GM13976 (cell line): ENCODE measurements around the gene COL17A1.

Experiments
- DNase-seq: peaks from one replicate; pipeline ENCODE4 v3.0.0; 2012; ENCODE audit warnings: low spot score
- in situ Hi-C: fragments of 300-500 bp; cut with MboI; formaldehyde crosslinking; loops from one replicate; pipeline ENCODE4 v1.12.0; 2022; ENCODE audit warnings: low sequenced_read_pairs, mixed read lengths, inconsistent platforms; ENCODE audit not compliant: unreplicated experiment
- TF ChIP-seq, protein P1 (sequence below): IDR thresholded peaks from 2 replicates; pipeline ENCODE4 v1.5.1; 2012; ENCODE audit warnings: borderline replicate concordance, mild to moderate bottlenecking; ENCODE audit not compliant: insufficient read depth; ENCODE audit errors: extremely low read depth, missing control alignments, control extremely low read depth

Gene COL17A1

DNA sequence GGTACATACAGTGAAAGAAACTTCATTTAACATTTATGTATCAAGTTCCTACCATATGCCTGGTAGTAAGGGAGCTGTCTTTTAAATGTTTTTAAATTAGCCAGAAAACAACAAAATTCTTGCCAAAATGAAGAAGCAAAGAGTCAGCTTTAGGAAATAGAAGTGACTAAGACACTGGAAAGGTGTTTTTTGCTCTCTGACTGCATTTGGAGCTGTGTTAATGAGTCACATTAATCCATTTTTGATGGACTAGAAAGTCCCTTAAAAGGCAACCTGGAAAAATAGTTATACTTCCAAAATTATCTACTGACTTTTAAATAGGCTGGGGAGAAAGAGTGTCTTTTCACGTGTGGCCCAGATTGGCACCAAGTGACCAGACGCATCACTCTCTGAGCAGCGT, 3.9 kb upstream of the COL17A1 start:
- TF ChIP-seq, protein P1, sequence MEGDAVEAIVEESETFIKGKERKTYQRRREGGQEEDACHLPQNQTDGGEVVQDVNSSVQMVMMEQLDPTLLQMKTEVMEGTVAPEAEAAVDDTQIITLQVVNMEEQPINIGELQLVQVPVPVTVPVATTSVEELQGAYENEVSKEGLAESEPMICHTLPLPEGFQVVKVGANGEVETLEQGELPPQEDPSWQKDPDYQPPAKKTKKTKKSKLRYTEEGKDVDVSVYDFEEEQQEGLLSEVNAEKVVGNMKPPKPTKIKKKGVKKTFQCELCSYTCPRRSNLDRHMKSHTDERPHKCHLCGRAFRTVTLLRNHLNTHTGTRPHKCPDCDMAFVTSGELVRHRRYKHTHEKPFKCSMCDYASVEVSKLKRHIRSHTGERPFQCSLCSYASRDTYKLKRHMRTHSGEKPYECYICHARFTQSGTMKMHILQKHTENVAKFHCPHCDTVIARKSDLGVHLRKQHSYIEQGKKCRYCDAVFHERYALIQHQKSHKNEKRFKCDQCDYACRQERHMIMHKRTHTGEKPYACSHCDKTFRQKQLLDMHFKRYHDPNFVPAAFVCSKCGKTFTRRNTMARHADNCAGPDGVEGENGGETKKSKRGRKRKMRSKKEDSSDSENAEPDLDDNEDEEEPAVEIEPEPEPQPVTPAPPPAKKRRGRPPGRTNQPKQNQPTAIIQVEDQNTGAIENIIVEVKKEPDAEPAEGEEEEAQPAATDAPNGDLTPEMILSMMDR: no peak
- in situ Hi-C loops: no loop called here
- no peak for DNase-seq

DNA sequence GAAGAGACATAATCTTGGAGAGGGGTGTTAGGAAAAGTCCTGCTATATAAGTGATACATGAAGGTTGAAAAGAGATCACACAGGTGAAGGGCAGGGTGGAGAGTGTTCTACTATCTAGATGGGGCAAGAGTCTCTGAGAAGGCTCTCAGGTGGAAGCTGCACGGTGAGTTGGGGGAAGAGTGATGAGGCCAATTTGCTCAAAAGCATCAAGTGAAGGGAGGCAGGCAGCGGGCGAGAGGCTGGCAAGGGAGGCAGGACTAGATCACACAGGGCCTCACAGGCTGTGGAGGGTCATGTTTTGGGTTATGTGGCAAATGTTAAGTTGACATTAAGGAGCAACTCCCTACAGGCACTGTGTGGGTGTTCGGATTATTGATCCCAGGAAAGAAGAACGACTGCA, 2.6 kb upstream of the COL17A1 start:
- TF ChIP-seq, protein P1: no peak
- in situ Hi-C loops: no loop called here
- no peak for DNase-seq

DNA sequence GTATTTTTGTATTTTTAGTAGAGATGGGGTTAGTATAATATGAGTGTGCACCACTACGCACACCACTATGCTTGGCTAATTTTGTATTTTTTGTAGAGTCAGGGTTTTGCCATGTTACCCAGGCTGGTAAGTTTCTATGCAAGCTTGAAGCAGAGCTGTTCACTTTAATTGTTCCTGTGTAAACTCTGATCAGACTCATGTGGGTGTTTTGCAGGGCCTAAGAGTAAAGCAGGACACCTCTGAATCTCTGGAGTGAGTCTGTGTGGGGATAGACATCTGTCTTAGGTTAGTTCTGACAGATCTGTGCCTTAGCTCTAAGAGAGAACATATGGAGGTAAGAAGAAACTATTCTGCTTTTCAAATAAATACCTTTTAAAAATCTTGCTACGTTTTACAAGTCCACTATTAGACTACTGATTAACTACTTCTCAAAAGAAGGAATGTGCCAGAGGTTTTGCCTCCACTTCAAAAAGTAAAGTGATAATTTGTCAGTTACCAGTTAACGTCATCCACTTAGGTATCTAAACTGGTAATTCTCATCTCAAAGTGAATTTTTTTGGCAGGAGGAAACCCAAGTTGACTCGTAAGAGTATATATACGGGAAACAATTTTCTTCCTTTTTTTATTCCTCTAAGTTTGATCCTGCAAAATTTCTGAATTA, 1.1 kb downstream of the COL17A1 start:
- DNase-seq: no peak
- in situ Hi-C loops: no loop called here
- TF ChIP-seq, protein P1: no peak

DNA sequence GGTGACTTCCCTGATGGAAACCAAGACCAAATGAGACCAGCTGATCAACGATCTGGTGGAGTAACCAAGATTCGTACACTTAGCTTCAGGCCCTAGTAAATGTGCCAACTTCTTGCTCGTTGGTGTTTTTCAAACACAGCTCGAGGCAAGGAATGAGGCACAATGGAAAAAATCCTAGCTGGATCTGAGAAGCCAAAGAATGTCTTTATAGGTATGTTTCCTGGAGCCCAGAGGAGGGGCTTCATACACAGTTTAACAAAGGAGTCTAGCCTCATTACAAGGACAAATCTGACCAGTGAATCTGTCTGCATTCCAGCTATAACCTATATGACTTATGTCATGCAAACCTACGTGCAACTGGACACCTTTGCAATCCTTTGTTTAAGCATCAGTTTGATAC, 3.7 kb downstream of the COL17A1 start:
- no peak for DNase-seq
- in situ Hi-C loops: no loop called here
- TF ChIP-seq, protein P1: no peak

DNA sequence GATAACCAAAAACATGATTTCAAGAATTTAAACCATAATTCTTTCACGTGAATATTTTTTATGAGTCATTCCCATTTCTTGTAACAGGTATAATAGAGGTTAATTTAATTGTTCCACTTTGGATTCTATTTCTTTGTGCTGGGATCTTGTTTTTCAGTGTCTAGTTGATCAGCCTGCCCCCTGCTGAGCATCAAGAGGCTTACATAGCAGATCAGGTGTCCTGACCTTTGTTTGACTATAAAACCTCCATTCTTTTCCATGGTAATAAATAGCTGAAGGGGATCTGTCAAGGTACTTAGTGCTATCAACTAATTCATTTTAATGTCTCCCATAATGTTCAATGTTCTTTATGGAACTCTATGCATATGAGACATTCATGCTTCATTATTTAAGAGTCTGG, 4.9 kb downstream of the COL17A1 start:
- TF ChIP-seq, protein P1: no peak
- in situ Hi-C loops: no loop called here
- no peak for DNase-seq

DNA sequence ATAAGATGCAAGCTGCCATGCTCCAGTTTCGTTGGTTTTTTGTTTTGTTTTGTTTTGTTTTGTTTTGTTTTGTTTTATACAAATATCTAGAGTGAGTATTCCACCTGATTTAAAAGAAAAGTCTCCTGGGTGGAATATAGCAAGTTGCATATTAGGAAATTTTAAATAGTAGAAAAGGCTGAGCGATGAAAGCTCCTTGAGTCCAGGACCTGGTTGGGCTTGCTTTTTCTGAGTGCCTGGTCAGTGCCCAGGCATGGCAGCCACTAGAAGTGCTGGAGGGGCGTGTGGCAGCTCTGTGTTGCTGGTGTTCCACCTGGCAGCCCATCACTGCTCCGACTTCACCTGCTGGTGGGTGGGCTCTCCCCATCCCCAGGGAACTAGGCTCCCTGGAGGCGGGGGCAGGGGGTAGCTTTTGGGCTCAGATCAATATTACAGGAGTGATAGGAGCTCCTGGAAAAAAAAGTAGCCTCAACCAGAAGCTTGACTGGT, 8.0 kb downstream of the COL17A1 start:
- in situ Hi-C loops: no loop called here
- TF ChIP-seq, protein P1: no peak
- DNase-seq: no peak
